SK-N-SH (cell line): ENCODE data around the gene STOML1.

Source experiments
- CTCF ChIP-seq: fragments of 200-600 bp; sonication (generic); IDR thresholded peaks from 2 replicates; pipeline ENCODE4 v1.6.1; 2017; ENCODE audit warnings: antibody characterized with exemption, mild to moderate bottlenecking, moderate library complexity
- ELF1 ChIP-seq: IDR thresholded peaks from 2 replicates; pipeline ENCODE4 v1.4.0; 2012
- EP300 ChIP-seq, 2 experiments: IDR thresholded peaks; 2 replicates each; pipeline versions ENCODE4 v1.4.0 to v1.6.1; 2012; ENCODE audit warnings: borderline replicate concordance in 1 of 2, low read depth in 1 of 2, low read length in 1 of 2
- GABPA ChIP-seq: IDR thresholded peaks from 2 replicates; pipeline ENCODE4 v1.4.0; 2012; ENCODE audit warnings: low read depth, mild to moderate bottlenecking
- MAX ChIP-seq: IDR thresholded peaks from 2 replicates; pipeline ENCODE4 v1.4.0; 2012; ENCODE audit warnings: low read depth
- POLR2AphosphoS5 ChIP-seq: IDR thresholded peaks from 2 replicates; pipeline ENCODE4 v1.6.1; 2012; ENCODE audit warnings: low read depth, low read length
- RCOR1 ChIP-seq: fragments of 150-350 bp; IDR thresholded peaks from 2 replicates; pipeline ENCODE4 v1.6.1; 2017; ENCODE audit warnings: antibody characterized with exemption, low read length
- SMC3 ChIP-seq: IDR thresholded peaks from 2 replicates; pipeline ENCODE4 v1.6.1; 2012; ENCODE audit warnings: low read depth, low read length, improper control_type of control experiment
- TCF12 ChIP-seq: IDR thresholded peaks from 2 replicates; pipeline ENCODE4 v1.4.0; 2012

- TF ChIP-seq CTCF (no peak), ELF1 (no peak), RCOR1 (no peak), POLR2AphosphoS5 (no peak), SMC3 (no peak), GABPA (no peak), MAX (no peak), TCF12 (no peak), EP300 (IDR thresholded peaks at IDR 0.05; ENCODE audit: borderline replicate concordance in 1 of 2, low read depth in 1 of 2, low read length in 1 of 2) (no peak)
Observed at GRCh38 chr15:73996939-73997338, 4.8 kb upstream of the STOML1 start.
